Measurements from ENCODE around the gene ADD1. TPM values are rescaled to one million over a fixed set of nuclear protein-coding genes. Genes with fewer than 3 reads are reported as not detected.

Gene ADD1
- total RNA-seq, 1 donor from 2014 or later, result 240 TPM

DNA sequence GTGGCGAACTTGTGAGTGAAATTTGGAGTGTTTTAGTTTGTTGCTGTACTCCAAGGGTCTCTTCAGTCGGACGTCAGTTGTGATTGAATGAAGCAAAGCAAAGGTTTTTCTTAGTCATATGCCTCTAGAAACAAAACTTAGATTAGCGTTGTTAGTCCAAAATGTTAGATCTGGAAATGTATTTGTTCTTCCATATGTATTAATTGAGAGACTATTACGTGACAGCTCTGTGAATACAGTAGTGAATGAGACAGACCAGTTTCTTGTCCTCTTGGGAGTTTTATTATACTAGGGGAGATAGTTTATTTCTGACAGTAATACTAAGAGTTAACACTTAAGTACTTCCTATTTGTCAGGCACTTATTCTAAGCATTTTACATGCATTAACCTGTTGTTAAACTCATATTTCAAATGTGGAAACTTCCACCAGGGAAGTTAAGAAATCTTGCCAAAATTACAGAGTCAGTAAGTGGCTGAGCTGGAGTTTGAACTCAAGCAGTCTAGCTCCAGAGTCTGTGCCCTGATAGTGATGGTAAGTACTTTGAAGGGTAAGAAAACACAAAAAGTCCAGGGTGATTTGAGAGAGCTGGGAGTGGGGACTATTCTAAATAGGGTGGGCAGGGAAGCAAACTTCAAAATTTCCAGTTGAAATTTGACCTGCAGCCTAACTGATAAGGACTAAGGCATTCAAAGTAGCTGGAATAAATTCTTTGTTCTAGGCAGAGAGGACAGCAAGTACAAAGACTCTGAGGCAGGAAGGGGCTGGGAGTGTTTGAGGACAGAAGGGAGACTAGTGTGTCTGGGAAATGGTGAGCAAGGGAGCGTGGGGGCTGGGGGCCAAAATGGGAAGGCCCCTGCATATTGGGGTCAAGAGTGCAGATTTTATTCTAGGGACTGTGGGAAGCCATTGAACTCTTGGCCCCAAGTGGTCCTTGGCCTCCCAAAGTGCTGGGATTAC, 17.0 kb downstream of the ADD1 start:
- Mint-ChIP-seq H3K27me3 (ENCODE audit: low read depth) (no peaks in the 10 kb centered on the region), H3K4me3 (ENCODE audit: unreplicated experiment) (peak overlapping the region; percentile 1), H3K27ac (ENCODE audit: unreplicated experiment) (peak overlapping the region; percentile 85), H3K4me1 (ENCODE audit: low read depth) (peaks cover 70% of the 10 kb centered on the region), H3K9me3 (ENCODE audit: low read depth) (no peaks in the 10 kb centered on the region), H3K36me3 (ENCODE audit: low read depth) (no peaks in the 10 kb centered on the region)
- no peak for DNase-seq (ENCODE audit: low spot score)
- TF ChIP-seq, protein P1, sequence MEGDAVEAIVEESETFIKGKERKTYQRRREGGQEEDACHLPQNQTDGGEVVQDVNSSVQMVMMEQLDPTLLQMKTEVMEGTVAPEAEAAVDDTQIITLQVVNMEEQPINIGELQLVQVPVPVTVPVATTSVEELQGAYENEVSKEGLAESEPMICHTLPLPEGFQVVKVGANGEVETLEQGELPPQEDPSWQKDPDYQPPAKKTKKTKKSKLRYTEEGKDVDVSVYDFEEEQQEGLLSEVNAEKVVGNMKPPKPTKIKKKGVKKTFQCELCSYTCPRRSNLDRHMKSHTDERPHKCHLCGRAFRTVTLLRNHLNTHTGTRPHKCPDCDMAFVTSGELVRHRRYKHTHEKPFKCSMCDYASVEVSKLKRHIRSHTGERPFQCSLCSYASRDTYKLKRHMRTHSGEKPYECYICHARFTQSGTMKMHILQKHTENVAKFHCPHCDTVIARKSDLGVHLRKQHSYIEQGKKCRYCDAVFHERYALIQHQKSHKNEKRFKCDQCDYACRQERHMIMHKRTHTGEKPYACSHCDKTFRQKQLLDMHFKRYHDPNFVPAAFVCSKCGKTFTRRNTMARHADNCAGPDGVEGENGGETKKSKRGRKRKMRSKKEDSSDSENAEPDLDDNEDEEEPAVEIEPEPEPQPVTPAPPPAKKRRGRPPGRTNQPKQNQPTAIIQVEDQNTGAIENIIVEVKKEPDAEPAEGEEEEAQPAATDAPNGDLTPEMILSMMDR (IDR thresholded peaks at IDR 0.05), result no peak

DNA sequence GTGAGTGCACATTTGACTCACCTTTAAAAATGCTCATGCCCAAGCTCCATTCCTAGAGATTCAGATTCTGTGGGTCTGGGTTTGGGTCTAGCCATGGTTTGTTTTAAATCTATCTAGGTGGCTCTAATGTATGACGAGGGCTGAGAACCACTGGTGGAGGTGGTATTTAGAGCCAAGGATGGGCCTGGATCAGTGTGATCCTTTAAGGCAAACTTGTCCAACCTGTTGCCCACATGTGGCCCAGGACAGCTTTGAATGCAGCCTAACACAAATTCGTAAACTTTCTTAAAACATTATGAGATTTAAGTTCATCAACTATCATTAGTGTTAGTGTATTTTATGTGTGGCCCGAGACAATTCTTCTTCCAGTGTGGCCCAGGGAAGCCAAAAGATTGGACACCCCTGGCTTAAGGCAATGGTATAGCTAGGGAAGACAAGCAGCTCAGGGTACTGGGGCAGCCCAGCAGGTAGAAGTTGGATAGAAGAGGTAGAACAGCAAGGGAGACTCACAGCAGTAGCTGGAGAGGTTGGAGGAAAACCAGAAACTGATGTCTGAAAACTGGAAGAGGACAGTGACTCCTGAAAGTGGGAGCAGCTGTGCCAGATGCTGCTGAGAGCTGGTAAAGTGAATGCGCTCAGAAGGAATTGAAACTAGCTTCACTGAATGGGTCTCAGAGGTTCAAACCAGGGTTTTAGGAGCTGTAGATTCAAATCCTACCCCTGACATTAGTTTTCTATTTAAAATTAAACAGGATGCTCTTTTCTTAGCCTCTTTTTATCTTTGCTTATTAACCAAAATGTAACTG, 18.2 kb downstream of the ADD1 start:
- no peaks in the 10 kb centered on the region for H3K36me3 Mint-ChIP-seq (ENCODE audit: low read depth)
- no peaks in the 10 kb centered on the region for H3K9me3 Mint-ChIP-seq (ENCODE audit: low read depth)
- no peaks in the 10 kb centered on the region for H3K27me3 Mint-ChIP-seq (ENCODE audit: low read depth)
- DNase-seq (ENCODE audit: low spot score), result no peak
- H3K4me3 Mint-ChIP-seq (ENCODE audit: unreplicated experiment), result no peak overlapping the region
- TF ChIP-seq, protein P1 (IDR thresholded peaks at IDR 0.05), result no peak
- peak overlapping the region; percentile 52 for H3K27ac Mint-ChIP-seq (ENCODE audit: unreplicated experiment)
- H3K4me1 Mint-ChIP-seq (ENCODE audit: low read depth), result peaks cover 76% of the 10 kb centered on the region

DNA sequence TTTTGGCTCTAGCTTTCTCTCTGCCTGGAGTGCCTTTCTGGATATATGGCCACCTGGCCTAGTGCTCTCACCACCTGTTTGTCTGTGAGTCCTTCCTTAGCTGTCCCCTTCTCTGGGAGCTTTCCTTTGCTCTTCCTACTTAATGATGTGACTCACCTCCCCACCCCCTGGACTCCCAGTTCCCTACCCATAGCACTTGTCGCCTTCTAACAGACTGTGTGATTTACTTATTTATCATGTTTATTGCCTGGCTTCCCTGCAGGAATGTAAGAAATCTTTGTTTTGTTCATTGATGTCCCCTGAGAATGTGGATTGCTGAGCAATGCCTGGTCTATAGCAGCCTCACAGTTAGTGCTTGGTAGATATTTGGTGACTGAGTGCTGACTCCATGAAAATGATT, 18.9 kb downstream of the ADD1 start:
- H3K27me3 Mint-ChIP-seq (ENCODE audit: low read depth), result no peaks in the 10 kb centered on the region
- H3K9me3 Mint-ChIP-seq (ENCODE audit: low read depth), result no peaks in the 10 kb centered on the region
- peak overlapping the region; percentile 64 for H3K27ac Mint-ChIP-seq (ENCODE audit: unreplicated experiment)
- no peak for DNase-seq (ENCODE audit: low spot score)
- TF ChIP-seq, protein P1 (IDR thresholded peaks at IDR 0.05), result no peak
- H3K4me3 Mint-ChIP-seq (ENCODE audit: unreplicated experiment), result no peak overlapping the region
- H3K36me3 Mint-ChIP-seq (ENCODE audit: low read depth), result no peaks in the 10 kb centered on the region
- H3K4me1 Mint-ChIP-seq (ENCODE audit: low read depth), result peaks cover 79% of the 10 kb centered on the region

DNA sequence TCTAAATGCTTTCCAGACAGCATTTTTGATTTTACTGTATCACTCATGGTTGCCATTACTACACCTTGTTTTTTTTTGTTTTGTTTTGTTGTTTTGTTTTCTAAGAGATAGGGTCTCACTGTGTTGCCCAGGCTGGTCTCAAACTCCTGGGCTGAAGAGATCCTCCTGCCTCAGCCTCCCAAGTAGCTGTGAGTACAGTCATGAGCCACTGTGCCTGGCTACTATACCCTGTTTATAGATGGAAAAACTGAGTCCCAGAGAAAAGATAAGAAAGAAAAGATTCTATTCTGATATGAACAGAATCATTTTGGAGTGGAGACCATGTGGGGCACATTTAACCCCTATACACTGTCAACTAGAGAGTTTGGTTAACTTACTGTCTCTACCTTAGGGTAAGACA, 20.0 kb downstream of the ADD1 start:
- H3K36me3 Mint-ChIP-seq (ENCODE audit: low read depth), result no peaks in the 10 kb centered on the region
- peak overlapping the region; percentile 27 for H3K27ac Mint-ChIP-seq (ENCODE audit: unreplicated experiment)
- TF ChIP-seq, protein P1 (IDR thresholded peaks at IDR 0.05), result no peak
- no peak overlapping the region for H3K4me3 Mint-ChIP-seq (ENCODE audit: unreplicated experiment)
- DNase-seq (ENCODE audit: low spot score), result no peak
- peaks cover 81% of the 10 kb centered on the region for H3K4me1 Mint-ChIP-seq (ENCODE audit: low read depth)
- no peaks in the 10 kb centered on the region for H3K27me3 Mint-ChIP-seq (ENCODE audit: low read depth)
- H3K9me3 Mint-ChIP-seq (ENCODE audit: low read depth), result no peaks in the 10 kb centered on the region

DNA sequence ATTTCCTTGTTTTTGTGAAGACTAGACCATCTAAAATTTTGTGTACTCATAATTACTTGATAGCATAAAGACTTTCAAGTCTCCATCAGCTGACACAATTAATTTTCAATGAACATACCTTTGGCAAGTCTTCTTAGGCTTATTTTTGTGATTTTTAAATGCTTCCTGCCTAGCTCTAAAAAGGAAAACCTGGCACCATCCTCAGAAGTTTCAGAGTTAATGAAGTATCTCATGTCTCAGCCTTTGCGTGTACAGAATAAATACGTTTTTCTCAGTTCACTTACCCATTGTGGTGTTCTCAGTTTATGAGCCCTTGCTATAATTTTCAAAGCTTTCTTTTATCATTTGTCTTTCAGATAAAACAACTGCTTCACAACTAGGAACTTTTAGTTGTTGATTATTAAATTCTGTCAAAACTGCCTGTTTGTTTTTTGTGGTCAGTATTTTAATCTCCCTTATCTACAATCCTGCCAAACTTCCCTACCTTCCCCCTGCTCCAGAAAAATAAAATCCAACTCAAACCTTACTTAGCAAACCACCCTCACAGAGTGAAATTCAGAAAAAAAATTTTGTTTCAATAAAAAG, 21.6 kb downstream of the ADD1 start:
- H3K4me1 Mint-ChIP-seq (ENCODE audit: low read depth), result peaks cover 81% of the 10 kb centered on the region

More for the DNA sequence above, 21.6 kb downstream of the ADD1 start:
- TF ChIP-seq, protein P1 (IDR thresholded peaks at IDR 0.05), result no peak
- Mint-ChIP-seq H3K36me3 (ENCODE audit: low read depth) (no peaks in the 10 kb centered on the region), H3K27me3 (ENCODE audit: low read depth) (no peaks in the 10 kb centered on the region), H3K27ac (ENCODE audit: unreplicated experiment) (peak overlapping the region; percentile 62), H3K4me3 (ENCODE audit: unreplicated experiment) (no peak overlapping the region), H3K9me3 (ENCODE audit: low read depth) (no peaks in the 10 kb centered on the region)
- DNase-seq (ENCODE audit: low spot score), result no peak
